C4-2B (cell line): Measurements from ENCODE around the gene INPP4B.

ENCODE experiments used
- H3K27ac ChIP-seq: fragments of 450-650 bp; 2 replicates; pipeline ENCODE4 v1.5.1; 2017
- CTCF ChIP-seq: fragments of 450-650 bp; conservative IDR thresholded peaks from 2 replicates; pipeline ENCODE4 v1.5.1; 2017; ENCODE audit warnings: mild to moderate bottlenecking
- ZFX ChIP-seq: fragments of 450-650 bp; IDR thresholded peaks from 2 replicates; pipeline ENCODE4 v1.6.1; 2017

The INPP4B gene

GRCh38 chr4:142354041-142354440 lies 492.1 kb downstream of the INPP4B start:
- H3K27ac ChIP-seq = no peak overlapping the region
- TF ChIP-seq ZFX = no peak
- TF ChIP-seq CTCF = no peak

GRCh38 chr4:142353149-142353738 lies 492.9 kb downstream of the INPP4B start:
- no peak overlapping the region for H3K27ac ChIP-seq
- TF ChIP-seq ZFX = no peak
- TF ChIP-seq CTCF = peak; percentile 90

GRCh38 chr4:142352712-142353111 lies 493.4 kb downstream of the INPP4B start:
- no peak overlapping the region for H3K27ac ChIP-seq
- TF ChIP-seq CTCF (no peak), ZFX (no peak)

DNA sequence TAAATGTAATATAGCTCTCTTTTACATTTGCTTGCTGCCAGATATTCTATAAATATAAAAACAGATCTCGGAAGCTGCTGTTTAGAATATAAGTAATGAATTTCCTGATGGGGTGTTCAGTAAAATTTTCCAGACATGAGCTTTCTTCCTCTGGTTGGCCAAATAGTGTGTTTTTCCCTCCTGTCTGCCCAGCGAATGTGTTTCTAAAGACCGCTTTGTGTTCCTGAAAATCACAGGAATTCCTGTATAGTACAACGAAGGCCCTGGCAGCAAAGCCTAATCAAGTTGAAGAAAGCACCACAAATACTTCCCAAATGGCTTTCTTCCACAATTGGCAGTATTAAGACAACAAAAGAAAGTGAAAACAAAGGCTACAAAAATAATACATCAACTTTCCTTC lies 494.1 kb downstream of the INPP4B start:
- no peak overlapping the region for H3K27ac ChIP-seq
- TF ChIP-seq ZFX (no peak), CTCF (no peak)

DNA sequence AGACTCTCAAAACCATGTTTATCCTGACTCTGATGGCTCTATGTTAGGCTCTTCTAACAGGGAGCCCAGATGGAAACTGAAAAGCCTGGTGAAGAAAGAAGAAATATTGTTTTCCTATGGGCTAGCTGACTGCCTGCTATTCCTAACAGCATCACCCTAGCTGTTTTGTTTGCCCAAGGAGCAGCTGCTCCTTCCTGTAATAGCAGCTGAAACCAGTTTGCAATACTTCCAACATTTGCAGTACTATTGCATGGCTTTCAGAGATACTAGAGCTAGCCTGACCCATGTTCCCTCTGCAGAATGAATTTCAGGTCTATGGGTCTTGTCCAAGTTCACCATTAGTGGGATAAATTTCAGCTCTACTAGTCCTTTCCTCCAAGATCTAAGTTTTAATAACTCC lies 495.2 kb downstream of the INPP4B start:
- H3K27ac ChIP-seq = no peak overlapping the region
- TF ChIP-seq CTCF = no peak
- TF ChIP-seq ZFX = no peak

DNA sequence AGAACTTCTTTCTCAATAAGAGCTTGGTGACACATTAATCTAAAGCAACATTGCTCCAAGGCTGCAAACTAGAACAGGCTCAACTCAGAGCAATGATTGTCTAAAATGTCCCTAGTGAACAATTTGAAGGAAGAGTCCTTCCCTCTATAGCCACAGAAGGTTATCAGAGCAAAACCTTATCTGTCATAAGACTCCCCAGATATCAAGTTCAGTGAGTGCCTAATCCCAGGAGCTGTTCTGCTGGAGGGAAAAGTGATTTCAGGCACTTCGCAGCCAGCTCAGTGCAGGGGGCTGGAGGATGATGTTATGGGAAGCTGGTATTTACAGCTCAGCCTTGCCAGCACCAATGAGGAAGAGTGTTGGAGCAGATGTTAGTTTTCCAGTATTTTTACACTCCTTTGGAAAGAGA lies 497.5 kb downstream of the INPP4B start:
- H3K27ac ChIP-seq = no peak overlapping the region
- TF ChIP-seq ZFX (no peak), CTCF (no peak)

DNA sequence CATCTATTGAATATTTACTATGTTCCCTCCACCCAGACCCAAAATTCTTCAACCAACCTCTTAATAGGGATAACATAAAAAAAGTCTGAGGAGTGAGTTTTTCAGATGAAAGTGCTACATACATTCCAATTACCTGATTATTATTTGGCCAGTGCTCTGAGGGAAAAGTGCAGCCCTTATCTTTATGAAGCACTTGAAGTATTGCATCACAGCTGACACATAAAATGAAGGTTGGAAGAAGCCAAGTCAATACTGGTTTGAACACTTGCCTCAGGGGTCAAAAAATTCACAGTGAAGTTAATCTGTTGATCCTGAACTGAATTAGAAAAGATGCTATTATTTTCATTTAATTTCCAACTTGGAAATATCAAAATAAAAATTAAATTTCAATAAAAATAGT lies 498.9 kb downstream of the INPP4B start:
- no peak overlapping the region for H3K27ac ChIP-seq
- no peak for TF ChIP-seq CTCF
